Neural crest cell (in vitro differentiated cells): ENCODE results near the gene FCRL1. TPM values are rescaled to one million over a fixed set of nuclear protein-coding genes. Genes with fewer than 3 reads are reported as not detected.

Experiments
- DNase-seq: peaks from one replicate; pipeline ENCODE4 v3.0.0; 2021; ENCODE audit warnings: low read depth, mixed read lengths, low spot score
- H3K27ac Mint-ChIP-seq: one replicate; pipeline ENCODE4 v1.8.0; 2021; ENCODE audit warnings: mild to moderate bottlenecking, mixed read lengths; ENCODE audit not compliant: unreplicated experiment
- H3K27me3 Mint-ChIP-seq: 2 replicates; pipeline ENCODE4 v1.8.0; 2021; ENCODE audit warnings: low read depth, mild to moderate bottlenecking, mixed read lengths
- H3K36me3 Mint-ChIP-seq: 2 replicates; pipeline ENCODE4 v1.8.0; 2021; ENCODE audit warnings: low read depth, mild to moderate bottlenecking, mixed read lengths
- H3K4me1 Mint-ChIP-seq: 2 replicates; pipeline ENCODE4 v1.8.0; 2021; ENCODE audit warnings: mixed read lengths
- H3K4me3 Mint-ChIP-seq: one replicate; pipeline ENCODE4 v1.8.0; 2021; ENCODE audit warnings: mild to moderate bottlenecking, mixed read lengths
- H3K9me3 Mint-ChIP-seq: 2 replicates; pipeline ENCODE4 v1.8.0; 2021; ENCODE audit warnings: mixed read lengths
- CTCF ChIP-seq: fragments of 200-600 bp; sonication (generic); conservative IDR thresholded peaks from 2 replicates; pipeline ENCODE4 v1.5.0; 2021; ENCODE audit warnings: antibody characterized with exemption, mild to moderate bottlenecking
- total RNA-seq: library from RNA; stranded (reverse); gene quantifications from 2 replicates; pipeline ENCODE4 v1.2.1, GENCODE V29; 2021

Gene FCRL1
- total RNA-seq, 1 donor from 2014 or later: not detected

GRCh38 chr1:157849229-157849875 is 29.4 kb upstream of the FCRL1 start:
- Mint-ChIP-seq H3K9me3 (no peaks in the 10 kb centered on the region), H3K27me3 (peaks cover 10% of the 10 kb centered on the region), H3K4me3 (no peak overlapping the region), H3K27ac (no peak overlapping the region), H3K4me1 (no peaks in the 10 kb centered on the region), H3K36me3 (no peaks in the 10 kb centered on the region)
- DNase-seq: no peak
- no peak for TF ChIP-seq CTCF

GRCh38 chr1:157844089-157844830 is 24.3 kb upstream of the FCRL1 start:
- Mint-ChIP-seq H3K27me3 (peaks cover 22% of the 10 kb centered on the region), H3K4me3 (no peak overlapping the region), H3K4me1 (no peaks in the 10 kb centered on the region), H3K9me3 (no peaks in the 10 kb centered on the region), H3K36me3 (no peaks in the 10 kb centered on the region), H3K27ac (no peak overlapping the region)
- no peak for DNase-seq
- TF ChIP-seq CTCF: no peak

- TF ChIP-seq CTCF: no peak
- Mint-ChIP-seq H3K4me3 (no peak overlapping the region), H3K36me3 (no peaks in the 10 kb centered on the region), H3K9me3 (no peaks in the 10 kb centered on the region), H3K27me3 (peaks cover 19% of the 10 kb centered on the region), H3K4me1 (no peaks in the 10 kb centered on the region), H3K27ac (no peak overlapping the region)
- no peak for DNase-seq
Measured at GRCh38 chr1:157842939-157843338, 23.0 kb upstream of the FCRL1 start.

- no peak for TF ChIP-seq CTCF
- no peak for DNase-seq
- Mint-ChIP-seq H3K36me3 (no peaks in the 10 kb centered on the region), H3K27ac (no peak within 1 kb of the TSS), H3K4me3 (no peak within 1 kb of the TSS), H3K4me1 (no peaks in the 10 kb centered on the region), H3K27me3 (peaks cover 19% of the 10 kb centered on the region), H3K9me3 (no peaks in the 10 kb centered on the region)
Measured at GRCh38 chr1:157841708-157842107, 21.8 kb upstream of the FCRL1 start, which contains the start of gene CD5L. Gene CD5L (minus strand): TSS chr1:157841808. CDS start chr1:157841701, 107 bp downstream.

- no peak overlapping the region for H3K27ac Mint-ChIP-seq
- peaks cover 11% of the 10 kb centered on the region for H3K27me3 Mint-ChIP-seq
- no peaks in the 10 kb centered on the region for H3K4me1 Mint-ChIP-seq
- no peaks in the 10 kb centered on the region for H3K36me3 Mint-ChIP-seq
- H3K4me3 Mint-ChIP-seq: no peak overlapping the region
- H3K9me3 Mint-ChIP-seq: no peaks in the 10 kb centered on the region
- no peak for DNase-seq
- TF ChIP-seq CTCF: no peak
Measured at GRCh38 chr1:157838966-157839365, 19.0 kb upstream of the FCRL1 start.
